CD4-positive, CD25-positive, alpha-beta regulatory T cell (primary cell): ENCODE measurements around the gene TMEM267. TPM values are rescaled to one million over a fixed set of nuclear protein-coding genes. Genes with fewer than 3 reads are reported as not detected.
"Not testable (repeated sequence)": the region's sequence is repeated elsewhere in the genome, so short reads cannot be mapped to it uniquely, and the experiment has no call there.

ENCODE experiments used
- ATAC-seq, 2 donors: fragments of 150-1000 bp; cut with Tn5 transposase; one replicate each; pipeline ENCODE4 v1.10.0; 2021; ENCODE audit warnings: low read depth in 2 of 2, moderate number of reproducible peaks in 2 of 2, moderate library complexity in 1 of 2
- DNase-seq, 3 donors: peaks; one replicate each; pipeline versions ENCODE4 v3.0.0 to v3.0.0-alpha.2; 2012 to 2022; ENCODE audit warnings: mixed read lengths in 1 of 3
- H3K27ac ChIP-seq: one replicate; pipeline ENCODE4 v1.7.0; 2013; ENCODE audit warnings: mild to moderate bottlenecking, low read length; ENCODE audit not compliant: insufficient read depth, poor library complexity, severe bottlenecking
- H3K27me3 ChIP-seq: one replicate; pipeline ENCODE4 v1.7.0; 2013; ENCODE audit warnings: low read length; ENCODE audit not compliant: control insufficient read depth, insufficient read depth
- H3K36me3 ChIP-seq: one replicate; pipeline ENCODE4 v1.7.0; 2013; ENCODE audit warnings: mild to moderate bottlenecking, low read length, moderate library complexity; ENCODE audit not compliant: control insufficient read depth, insufficient read depth
- H3K4me1 ChIP-seq: 2 replicates; pipeline ENCODE4 v1.7.0; 2013; ENCODE audit warnings: mild to moderate bottlenecking, low read length; ENCODE audit not compliant: insufficient read depth, control insufficient read depth, poor library complexity, severe bottlenecking
- H3K4me3 ChIP-seq: one replicate; pipeline ENCODE4 v1.7.0; 2013; ENCODE audit warnings: low read depth, mild to moderate bottlenecking, low read length, moderate library complexity
- H3K9me3 ChIP-seq, 2 experiments: 1 replicate in 1 of 2; 2 replicates in 1 of 2; pipeline ENCODE4 v1.7.0; 2013; ENCODE audit warnings: low read length in 2 of 2, mild to moderate bottlenecking in 1 of 2, moderate library complexity in 1 of 2; ENCODE audit not compliant: control insufficient read depth in 2 of 2
- H3K27ac Mint-ChIP-seq, 3 donors: one replicate each; pipeline ENCODE4 v1.8.0; 2020 to 2022; ENCODE audit warnings: mild to moderate bottlenecking in 3 of 3, mixed read lengths in 3 of 3, moderate library complexity in 2 of 3
- H3K27me3 Mint-ChIP-seq: one replicate; pipeline ENCODE4 v1.8.0; 2022; ENCODE audit warnings: mild to moderate bottlenecking, mixed read lengths
- H3K36me3 Mint-ChIP-seq: one replicate; pipeline ENCODE4 v1.8.0; 2020; ENCODE audit warnings: mixed read lengths
- H3K4me1 Mint-ChIP-seq, 4 donors: one replicate each; pipeline ENCODE4 v1.8.0; 2020 to 2022; ENCODE audit warnings: mixed read lengths in 4 of 4, mild to moderate bottlenecking in 1 of 4
- H3K4me3 Mint-ChIP-seq, 4 donors: one replicate each; pipeline ENCODE4 v1.8.0; 2020 to 2022; ENCODE audit warnings: mild to moderate bottlenecking in 4 of 4, mixed read lengths in 4 of 4, moderate library complexity in 3 of 4
- H3K9me3 Mint-ChIP-seq, 7 donors: one replicate each; pipeline ENCODE4 v1.8.0; 2020 to 2022; ENCODE audit warnings: mixed read lengths in 7 of 7, mild to moderate bottlenecking in 3 of 7, moderate library complexity in 2 of 7
- polyA plus RNA-seq, 4 donors: library from polyadenylated mRNA; unstranded; fragments of 300-500 nt; fragmentation: Illumina TruSeq; gene quantifications; one replicate each; pipeline ENCODE4 v1.2.3, GENCODE V29; 2021
- total RNA-seq: library from RNA; stranded (reverse); gene quantifications from one replicate; pipeline ENCODE4 v1.2.3, GENCODE V29; 2022

Gene TMEM267
- total and polyA plus RNA-seq, 5 donors from 2014 or later, result 11.5 to 33.5 (median 31.9) TPM

GRCh38 chr5:43402524-43403066 is 81.1 kb downstream of the TMEM267 start:
- H3K27me3 ChIP-seq, H3K36me3 Mint-ChIP-seq, H3K9me3 ChIP-seq, H3K27ac ChIP-seq, H3K4me3 ChIP-seq, H3K4me3 Mint-ChIP-seq, ATAC-seq, H3K27ac Mint-ChIP-seq, H3K4me1 ChIP-seq, H3K27me3 Mint-ChIP-seq, H3K36me3 ChIP-seq, DNase-seq: not testable (repeated sequence)
- Mint-ChIP-seq H3K4me1 (peaks cover 0 to 14% (median 6%) of the 10 kb centered on the region in 4 donors), H3K9me3 (peaks cover 0 to 22% (median 7%) of the 10 kb centered on the region in 7 donors)

GRCh38 chr5:43401827-43402226 is 81.8 kb downstream of the TMEM267 start:
- Mint-ChIP-seq H3K36me3 (peaks cover 3% of the 10 kb centered on the region), H3K4me1 (peaks cover 1 to 16% (median 8%) of the 10 kb centered on the region in 4 donors), H3K9me3 (peaks cover 0 to 21% (median 7%) of the 10 kb centered on the region in 7 donors), H3K4me3 (no peak overlapping the region), H3K27me3 (peaks cover 8% of the 10 kb centered on the region), H3K27ac (no peak overlapping the region)
- Histone ChIP-seq H3K27ac (no peak overlapping the region), H3K36me3 (no peaks in the 10 kb centered on the region), H3K27me3 (no peaks in the 10 kb centered on the region), H3K9me3 (no peaks in the 10 kb centered on the region), H3K4me3 (no peak overlapping the region), H3K4me1 (peaks cover 6% of the 10 kb centered on the region)
- no peak for ATAC-seq
- peak in 1 of 3 donors; percentile 7 for DNase-seq

DNA sequence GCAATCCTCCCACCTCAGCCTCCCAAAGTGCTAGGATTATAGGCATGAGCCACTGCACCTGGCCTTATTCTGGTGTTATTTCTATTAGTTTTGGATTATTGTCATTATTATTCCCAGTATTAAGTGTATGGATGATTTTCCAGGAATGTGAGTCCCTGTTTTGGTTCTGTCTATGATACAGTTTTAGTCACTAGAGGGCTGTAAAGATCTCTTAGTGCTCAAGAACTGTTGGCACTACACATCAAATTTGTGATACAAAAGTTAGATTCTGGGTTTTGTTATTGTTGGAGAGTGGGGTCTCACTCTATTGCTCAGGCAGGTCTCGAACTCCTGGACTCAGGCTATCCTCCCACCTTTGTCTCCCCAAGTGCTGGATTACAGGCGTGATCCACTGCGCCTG is 83.6 kb downstream of the TMEM267 start:
- ATAC-seq, result no peak
- H3K4me3 Mint-ChIP-seq, result peak overlapping the region in 1 of 4 donors; percentile 94

GRCh38 chr5:43396762-43397304 is 86.8 kb downstream of the TMEM267 start:
- peaks cover 15 to 37% (median 27%) of the 10 kb centered on the region in 4 donors for H3K4me1 Mint-ChIP-seq

More for the DNA sequence above, 83.6 kb downstream of the TMEM267 start:
- Mint-ChIP-seq H3K36me3 (peaks cover 3% of the 10 kb centered on the region), H3K9me3 (peaks cover 0 to 16% (median 2%) of the 10 kb centered on the region in 7 donors), H3K27ac (no peak overlapping the region), H3K27me3 (peaks cover 9% of the 10 kb centered on the region), H3K4me1 (peaks cover 7 to 25% (median 14%) of the 10 kb centered on the region in 4 donors)
- DNase-seq, result no peak
- Histone ChIP-seq H3K27ac (no peak overlapping the region), H3K4me1 (peaks cover 19% of the 10 kb centered on the region), H3K36me3 (no peaks in the 10 kb centered on the region), H3K9me3 (no peaks in the 10 kb centered on the region), H3K27me3 (no peaks in the 10 kb centered on the region), H3K4me3 (no peak overlapping the region)

More at GRCh38 chr5:43396762-43397304, 86.8 kb downstream of the TMEM267 start:
- Histone ChIP-seq H3K27me3 (no peaks in the 10 kb centered on the region), H3K36me3 (no peaks in the 10 kb centered on the region), H3K4me1 (peaks cover 22% of the 10 kb centered on the region), H3K9me3 (no peaks in the 10 kb centered on the region), H3K4me3 (peak overlapping the region; percentile 86), H3K27ac (peak overlapping the region; percentile 60)
- Mint-ChIP-seq H3K27me3 (peaks cover 8% of the 10 kb centered on the region), H3K9me3 (no peaks in the 10 kb centered on the region), H3K36me3 (peaks cover 3% of the 10 kb centered on the region), H3K4me3 (peak overlapping the region; percentile 94 to 99 (median 98)), H3K27ac (peak overlapping the region; percentile 96 to 100 (median 99))
- DNase-seq, result peak; percentile 30 to 84 (median 69)
- ATAC-seq, result peak; percentile 97 to 98

Other genes starting within 250 kb of the TMEM267 start
- gene HMGCS1, start 170.5 kb downstream of the TMEM267 start, total RNA-seq, result 58.9 TPM
- 10 to 100 TPM in 1 of 4 donors, 1 to 10 TPM in 3; 5.4 to 11.8 (median 7.3) TPM for gene HMGCS1, start 170.5 kb downstream of the TMEM267 start, polyA plus RNA-seq
- 14.8 TPM for gene CCL28, start 71.5 kb downstream of the TMEM267 start, total RNA-seq
- gene CCL28, start 71.5 kb downstream of the TMEM267 start, polyA plus RNA-seq, result 10 to 100 TPM; 14.5 to 18.4 (median 16.0) TPM
- gene C5orf34, start 31.3 kb upstream of the TMEM267 start, total RNA-seq, result 0.81 TPM
- under 1 TPM in 3 of 4 donors, not detected in 1; 0.75 to 0.87 (median 0.84) TPM for gene C5orf34, start 31.3 kb upstream of the TMEM267 start, polyA plus RNA-seq
- 31.2 TPM for gene PAIP1, start 73.2 kb upstream of the TMEM267 start, total RNA-seq
- gene PAIP1, start 73.2 kb upstream of the TMEM267 start, polyA plus RNA-seq, result 10 to 100 TPM; 42.8 to 49.6 (median 44.8) TPM
- gene NNT, start 119.3 kb upstream of the TMEM267 start, total RNA-seq, result 55.3 TPM
- gene NNT, start 119.3 kb upstream of the TMEM267 start, polyA plus RNA-seq, result 10 to 100 TPM; 46.2 to 64.1 (median 48.4) TPM